T-helper 22 cell (primary cell): ENCODE data around the gene MOK.

Experiments used
- DNase-seq: peaks from one replicate; pipeline ENCODE4 v3.0.0-alpha.2; 2020; ENCODE audit warnings: low read depth

The MOK gene

DNA sequence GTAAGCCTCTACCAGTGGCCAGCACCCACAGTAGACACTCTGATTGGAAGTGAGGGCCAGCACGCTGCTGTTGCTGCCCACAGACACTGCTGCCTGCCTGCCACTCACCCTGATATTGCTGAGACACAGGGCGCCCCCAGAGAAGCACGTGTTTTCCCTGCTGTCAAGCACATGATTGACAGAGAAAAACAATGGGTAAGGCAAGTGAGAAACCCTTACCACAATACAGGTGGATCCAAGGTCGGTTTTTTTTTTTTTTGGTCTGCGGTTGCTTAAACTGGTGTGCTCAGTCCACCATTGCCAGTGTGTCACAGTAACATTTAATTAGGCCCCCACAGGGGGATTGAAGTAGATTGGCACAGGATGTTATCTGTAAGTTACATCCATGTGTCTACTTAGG, 99.4 kb downstream of the MOK start:
- DNase-seq = no peak

DNA sequence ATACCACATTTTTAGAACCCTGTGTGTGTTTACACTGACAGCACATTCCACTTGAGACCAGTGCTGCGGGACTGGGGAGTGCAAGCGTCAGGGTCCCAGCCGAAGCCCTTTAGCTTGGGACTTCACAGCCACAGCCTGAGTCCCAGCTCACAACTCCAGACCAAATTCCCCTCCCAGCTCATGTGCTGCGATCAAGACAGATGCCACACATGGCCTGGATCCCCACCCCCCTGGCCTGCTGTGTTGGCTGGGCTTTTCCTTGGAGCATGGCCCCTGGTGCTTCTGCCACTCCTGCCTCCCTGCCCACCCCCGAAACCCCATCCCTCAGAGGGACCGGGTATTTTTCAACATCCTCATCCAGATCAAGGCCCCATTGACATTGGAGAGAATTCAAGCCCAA, 101.6 kb downstream of the MOK start:
- no peak for DNase-seq

DNA sequence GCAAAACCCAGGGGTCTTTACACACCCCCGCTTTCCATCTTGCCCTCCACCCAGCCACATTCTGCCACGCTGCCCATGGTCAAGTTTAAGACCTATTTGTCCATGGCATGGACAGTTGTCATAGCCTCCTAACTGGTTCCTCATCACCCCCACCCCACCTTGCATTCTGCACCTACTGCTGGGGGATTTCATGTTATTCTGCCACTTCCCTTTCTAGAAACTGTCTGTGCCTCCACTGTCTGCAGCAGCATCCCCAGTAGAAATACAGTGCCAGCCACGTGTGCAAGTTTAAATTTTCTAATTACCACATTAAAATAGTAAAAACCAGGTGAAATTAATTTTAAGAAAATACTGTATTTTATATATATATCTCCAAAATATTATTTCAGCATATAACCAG, 102.0 kb downstream of the MOK start:
- DNase-seq = no peak

DNA sequence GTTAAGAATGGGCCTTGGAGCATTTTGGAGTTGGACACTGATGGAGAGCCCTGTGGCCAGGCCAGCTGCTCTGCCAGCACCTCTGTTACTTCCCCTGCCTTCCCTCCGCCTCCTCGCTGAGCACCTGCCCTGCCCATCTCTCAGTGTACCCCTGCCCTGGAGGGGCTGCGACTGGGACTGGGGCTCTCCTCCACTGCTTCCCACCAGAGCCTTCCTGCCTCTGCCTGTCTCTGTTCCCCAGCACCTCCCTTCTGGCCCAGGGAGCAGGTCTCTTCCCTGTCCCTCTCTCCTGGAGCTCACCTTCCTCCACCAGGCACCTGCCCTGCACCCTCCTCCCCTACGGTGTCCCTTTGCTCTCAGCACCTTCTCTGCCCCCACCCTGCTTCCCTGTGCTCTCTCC, 103.2 kb downstream of the MOK start:
- DNase-seq = no peak

DNA sequence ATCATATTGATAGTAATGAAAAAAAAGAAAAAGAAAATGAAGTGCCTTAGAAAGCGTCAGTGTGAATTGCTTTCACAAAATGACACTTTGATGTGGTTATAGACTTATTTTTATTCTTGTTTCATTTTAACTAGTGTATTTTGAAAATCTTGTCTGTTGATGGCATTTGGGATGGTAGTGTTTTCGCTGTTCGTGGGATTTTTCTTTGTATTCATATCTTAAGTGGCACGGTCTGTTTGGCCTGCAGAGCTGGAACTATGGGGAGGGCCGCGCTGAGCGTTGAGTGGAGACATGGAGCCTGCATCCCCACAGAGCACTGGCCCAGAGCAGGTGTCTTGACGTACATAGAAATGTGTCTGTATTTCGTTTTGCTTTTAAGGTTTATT, 103.6 kb downstream of the MOK start:
- DNase-seq = no peak

DNA sequence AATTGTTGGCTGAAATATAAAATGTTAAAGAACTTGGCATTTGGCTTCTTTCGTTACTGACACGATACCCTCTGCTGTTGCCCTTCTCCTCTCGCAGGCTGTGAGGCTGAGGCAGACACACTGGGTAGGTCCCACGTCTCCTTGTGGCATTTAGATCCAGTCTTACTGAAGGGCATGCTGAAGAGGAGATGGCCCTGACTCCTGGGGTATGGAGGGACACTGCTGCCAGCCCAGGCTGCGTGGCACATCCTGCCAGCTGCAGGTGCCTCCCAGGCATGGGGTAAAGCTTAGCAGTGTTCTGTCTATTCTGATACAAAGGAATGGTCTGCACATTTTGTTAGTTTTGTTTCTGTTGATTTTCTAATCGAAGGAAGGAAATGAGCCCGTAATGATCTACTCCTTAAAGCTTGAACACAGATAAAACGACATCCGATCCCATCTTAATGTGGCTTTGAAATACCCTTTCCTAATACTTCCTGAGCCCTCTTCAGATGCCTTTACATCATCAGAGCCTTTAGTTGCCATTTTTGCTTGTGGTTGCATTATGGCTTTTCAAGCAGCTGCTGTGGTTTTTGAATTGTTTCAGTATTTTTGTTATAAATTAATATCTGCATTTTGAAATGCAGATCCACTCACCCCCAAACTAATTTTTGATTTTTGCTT, 104.1 kb downstream of the MOK start:
- no peak for DNase-seq

DNA sequence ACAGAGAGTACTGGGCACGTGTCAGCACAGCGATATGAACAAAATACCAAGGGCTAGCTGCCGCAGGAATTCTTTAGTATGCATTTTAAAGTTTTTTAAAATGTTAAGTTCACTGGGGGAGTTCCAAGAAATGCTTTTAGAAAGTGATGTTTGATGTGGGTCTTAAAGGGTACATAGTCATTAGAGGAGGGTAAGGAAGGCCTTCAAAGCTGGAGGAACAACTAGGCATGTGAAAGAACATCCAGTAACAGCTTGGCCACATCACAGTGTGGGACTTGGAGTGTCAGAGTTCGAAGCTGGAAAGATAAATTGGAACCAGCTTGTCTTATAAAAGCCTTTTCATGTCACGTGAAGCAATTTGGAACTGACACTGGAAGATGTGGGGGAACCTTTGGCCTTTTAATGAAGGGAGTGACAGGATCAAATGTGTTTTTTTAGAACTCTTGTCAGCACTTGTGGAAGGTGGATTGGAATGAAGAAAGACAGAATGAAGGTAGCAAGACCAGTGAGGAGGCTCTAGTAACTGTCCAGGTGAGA, 107.6 kb downstream of the MOK start:
- DNase-seq = no peak

DNA sequence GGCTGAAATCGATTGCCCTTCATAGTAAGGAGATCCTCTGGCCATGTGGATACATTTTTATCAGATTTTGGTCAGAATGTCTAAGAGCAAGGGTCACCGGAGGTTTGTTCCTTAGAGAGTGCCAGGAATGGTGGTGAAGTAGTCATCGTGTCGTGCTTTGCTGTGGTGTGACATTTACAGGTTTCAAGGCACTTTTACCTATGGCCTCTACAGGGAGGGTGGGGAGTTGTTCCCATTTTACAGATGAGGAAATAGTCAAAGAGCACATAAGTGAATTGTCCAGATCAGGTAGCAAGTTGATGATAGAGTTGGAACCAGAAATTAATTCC, 108.1 kb downstream of the MOK start:
- DNase-seq = no peak

DNA sequence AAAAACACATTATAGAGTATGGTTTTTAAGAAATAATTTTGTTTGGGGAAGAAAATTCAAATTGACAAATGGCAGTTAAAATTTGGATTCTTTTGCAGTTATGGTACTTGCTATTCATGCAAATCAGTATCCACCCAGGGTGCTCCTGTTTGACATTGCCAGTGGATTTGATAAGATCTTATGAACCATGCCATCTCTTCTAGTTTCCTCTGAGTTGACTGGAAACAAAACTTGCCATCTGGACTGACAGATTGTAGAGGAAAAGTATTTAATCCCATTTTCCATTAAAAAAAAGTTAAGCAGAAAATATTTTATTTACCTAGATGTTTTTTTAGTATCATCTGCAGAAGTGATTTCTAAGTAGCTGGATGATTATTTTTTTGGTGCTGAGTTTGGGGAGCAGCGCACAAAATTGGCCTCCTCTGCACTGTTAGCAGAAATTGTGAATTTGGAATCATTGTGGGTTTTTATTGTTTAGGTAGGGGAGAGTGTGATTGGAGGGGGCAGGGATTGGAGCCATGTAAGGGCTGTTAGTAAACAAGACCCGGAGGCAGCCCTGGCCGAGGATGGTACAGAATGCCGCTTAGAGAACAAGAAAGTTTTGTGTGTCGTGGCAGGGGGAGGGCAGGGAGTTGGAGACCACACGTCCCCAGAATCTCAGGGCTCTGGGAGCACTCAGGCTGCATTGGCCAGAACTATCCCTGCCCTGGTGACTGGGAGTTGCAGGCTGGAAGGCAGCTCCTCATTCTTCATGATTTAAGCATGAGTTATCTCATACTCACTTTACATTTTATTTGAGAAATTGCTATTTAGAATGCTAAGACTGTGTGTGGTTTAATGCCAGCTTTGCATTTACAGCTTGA, 108.7 kb downstream of the MOK start:
- DNase-seq = no peak

DNA sequence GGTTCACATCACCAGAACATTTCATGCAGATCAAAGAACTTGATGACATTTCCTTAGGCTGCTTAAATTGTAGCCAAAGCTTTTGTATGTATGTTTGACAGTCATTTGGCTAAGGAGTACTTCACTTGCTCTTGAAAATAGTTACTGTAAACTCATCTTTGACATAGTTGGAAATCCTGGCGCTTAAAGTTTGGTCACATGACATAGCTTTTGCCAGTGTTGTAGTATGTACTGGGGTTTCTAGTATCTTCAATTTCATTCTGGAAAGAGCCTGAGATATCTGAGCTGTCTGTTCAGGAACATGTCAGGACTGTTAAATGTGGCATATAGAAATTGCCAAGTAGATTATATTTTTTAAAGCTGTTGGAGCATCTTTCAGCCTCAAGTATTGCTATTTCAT, 109.5 kb downstream of the MOK start:
- DNase-seq = no peak

DNA sequence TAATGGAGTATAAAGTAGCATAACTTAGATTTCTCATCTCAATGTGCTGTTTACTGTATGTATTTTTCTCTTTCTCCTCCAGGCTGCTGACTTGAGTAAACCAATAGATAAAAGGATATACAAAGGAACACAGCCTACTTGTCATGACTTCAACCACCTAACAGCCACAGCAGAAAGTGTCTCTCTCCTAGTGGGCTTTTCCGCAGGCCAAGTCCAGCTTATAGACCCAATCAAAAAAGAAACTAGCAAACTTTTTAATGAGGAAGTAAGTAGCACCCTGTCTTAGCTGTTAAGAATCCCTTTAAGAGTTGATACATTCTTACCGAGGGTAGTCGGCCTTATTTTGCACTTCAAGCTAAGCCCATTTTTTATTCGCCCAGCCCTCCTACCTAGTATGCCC, 110.1 kb downstream of the MOK start:
- no peak for DNase-seq

DNA sequence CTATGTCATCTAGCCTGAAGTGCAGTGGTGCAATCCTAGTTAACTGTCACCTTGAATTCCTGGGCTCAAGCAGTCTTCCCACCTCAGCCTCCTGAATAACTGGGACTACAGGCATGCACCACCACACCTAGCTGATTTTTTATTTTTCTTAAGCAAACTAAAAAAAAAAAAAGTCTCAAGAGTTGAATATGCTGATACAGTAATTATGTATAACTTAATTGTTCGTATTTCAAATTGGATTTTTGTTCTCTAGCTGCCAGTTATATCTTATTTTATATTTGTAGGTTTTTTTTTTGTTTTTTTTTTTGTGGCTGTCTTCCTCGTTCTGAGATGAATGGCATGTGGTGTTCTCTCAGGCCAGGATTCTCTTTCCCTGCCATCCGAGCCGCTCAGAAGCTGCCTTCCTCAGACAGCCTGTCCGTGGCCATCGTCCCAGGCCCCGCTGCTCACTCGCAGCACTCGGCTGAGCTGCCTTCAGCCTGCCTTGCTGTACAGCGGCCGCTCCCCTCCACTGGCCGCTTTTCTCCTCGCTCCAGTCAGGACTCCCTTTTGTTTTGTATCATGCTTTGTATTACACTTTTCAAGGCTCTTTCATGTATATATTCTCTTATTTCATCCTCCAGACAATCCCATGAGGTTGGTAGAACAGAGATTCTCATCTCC, 112.0 kb downstream of the MOK start:
- no peak for DNase-seq

DNA sequence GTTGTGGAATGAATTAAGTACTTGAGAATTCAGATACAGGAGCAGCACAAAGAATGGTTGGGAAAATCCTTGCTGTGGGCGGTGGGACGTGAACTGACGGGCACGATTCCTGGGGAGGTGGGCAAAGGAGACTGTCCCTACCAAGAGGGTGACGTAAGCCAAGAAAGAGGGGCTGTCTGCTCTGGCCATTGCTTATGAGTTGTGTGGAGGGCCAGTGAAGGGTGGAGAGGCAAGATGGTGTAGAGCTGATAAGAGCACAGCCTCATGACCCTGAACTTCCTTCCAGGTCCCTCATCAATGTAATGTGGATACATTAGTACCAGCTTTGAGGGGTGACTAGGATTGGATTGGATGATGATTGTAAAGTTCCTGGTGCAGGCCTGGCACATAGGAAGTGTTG, 115.1 kb downstream of the MOK start:
- no peak for DNase-seq

DNA sequence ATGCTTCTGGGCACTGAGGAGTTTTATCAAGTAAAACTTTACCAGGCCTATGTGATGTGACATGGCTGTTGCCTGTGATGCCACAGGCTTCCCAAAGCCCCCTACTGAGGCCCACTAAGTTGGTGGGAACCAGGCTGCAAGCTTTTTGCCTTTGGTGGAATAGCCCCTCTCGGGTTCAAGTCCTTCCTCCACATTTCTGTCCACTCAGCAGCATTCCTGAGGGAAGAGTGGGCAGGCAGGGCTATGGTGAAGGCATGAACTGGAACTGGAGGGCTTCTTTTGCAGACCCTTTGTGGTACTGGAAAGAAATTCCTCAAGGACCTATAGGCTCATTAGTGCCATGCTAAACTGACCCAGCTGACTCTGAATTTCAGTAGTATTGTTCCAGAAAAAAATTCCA, 116.8 kb downstream of the MOK start:
- DNase-seq = no peak

DNA sequence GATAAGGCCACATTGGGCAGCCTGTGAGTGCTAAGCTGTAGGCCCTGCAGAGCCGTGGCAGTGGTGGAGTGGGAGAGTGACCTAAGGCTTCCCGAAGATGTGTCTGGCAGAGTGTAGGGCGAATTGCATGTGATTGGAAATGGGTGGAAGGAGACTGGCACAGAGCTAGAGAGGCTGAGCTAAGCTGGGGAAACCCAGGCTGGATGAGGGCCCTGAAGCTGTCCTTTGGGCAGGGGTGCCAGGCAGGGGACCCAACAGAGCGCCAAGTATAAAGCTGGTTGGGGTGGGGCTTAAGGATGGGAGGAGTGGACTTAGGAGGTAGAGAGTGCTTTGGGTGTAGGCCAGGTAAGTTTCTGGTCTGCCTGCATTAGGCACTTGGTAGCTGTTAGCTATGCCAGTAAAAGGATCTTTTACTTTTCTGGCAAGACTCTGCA, 117.4 kb downstream of the MOK start:
- no peak for DNase-seq

DNA sequence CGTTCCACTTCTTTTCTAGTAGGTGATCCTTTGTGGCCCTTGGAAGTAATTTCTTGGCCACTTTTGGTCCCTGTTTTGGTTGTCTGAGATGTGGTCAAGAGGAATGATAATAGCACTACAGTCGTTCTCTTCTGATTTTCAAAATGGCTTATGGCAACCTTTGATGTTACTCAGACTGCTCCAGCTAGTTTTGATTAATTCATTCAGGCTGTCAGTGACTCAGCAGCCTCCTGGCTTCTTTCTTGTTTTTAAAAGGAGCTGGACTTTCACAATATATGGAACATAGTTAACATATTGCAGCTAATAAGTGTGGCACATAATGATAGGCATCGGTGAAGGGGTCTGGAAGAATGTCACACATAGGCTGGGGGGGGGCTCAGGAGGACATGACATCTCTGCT, 117.9 kb downstream of the MOK start:
- DNase-seq = no peak

DNA sequence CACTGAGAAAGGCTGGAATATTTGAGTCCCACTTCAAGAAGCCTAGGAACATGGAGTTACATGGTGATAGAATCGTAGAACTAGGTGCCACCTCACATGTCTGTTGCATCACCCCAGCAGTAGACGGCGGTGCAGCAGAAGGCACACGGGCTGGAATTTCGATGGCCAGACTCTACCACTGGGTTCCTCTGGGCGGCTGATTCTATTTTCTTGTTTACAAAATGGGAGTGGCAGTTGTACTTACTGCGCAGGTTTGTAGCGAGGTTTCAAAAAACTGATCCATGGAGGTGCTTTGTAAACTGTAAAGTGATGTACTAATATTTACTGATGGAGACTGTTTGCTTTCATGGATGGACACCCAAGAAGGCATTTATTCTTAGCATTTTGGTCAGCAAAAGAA, 119.6 kb downstream of the MOK start:
- no peak for DNase-seq

DNA sequence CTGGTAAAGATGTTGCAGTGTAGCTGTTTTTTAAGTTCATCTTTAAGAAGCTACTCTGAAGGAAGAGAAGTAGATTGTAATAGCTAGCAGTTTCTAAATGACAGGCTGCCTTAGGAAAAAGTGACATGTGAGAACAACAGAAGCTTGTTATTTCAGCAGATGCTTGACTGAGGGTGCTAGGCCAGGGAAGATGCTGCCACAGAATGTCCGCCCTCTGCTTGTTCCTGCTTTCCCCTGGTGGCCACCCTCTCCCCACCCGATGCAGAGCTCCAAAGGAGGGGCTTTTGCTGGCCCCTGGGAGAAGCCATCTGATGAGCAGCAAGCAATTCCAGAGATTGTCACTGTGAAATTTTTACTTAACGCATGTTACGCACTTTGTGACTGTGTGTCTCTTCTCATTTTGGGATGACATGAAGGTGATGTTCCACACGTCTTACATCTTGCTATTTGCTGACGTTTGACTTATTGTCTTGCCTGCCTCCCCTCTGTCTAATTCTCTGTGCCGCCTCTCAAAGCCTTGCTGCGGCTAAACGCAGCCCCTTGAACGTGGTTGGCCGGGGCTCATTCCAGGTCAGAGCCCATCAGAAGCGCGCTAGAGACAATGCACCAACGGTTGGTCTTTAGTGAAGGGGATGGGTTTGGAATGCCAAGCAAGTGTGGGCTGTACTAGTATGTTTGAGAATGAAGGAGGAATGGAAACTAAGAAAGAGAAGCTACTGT, 120.5 kb downstream of the MOK start:
- no peak for DNase-seq

DNA sequence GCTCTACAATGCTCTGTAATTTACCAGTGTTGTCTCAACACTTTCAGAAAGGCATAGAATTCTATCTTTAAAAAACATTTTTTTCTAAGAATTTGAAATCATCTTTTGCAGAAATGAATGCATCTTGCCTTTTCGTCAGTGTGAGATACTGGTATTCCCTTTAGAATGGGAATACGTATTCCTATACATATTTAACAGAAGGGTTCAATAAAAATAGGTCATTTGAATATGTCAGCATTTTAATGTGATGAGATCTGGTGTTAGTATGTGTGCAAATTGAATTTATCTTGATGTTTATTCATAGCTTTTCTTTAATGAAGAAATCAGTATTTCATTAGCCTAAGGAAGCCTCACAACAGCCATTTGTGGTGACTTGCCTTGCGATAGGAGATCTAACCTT, 121.1 kb downstream of the MOK start:
- no peak for DNase-seq

DNA sequence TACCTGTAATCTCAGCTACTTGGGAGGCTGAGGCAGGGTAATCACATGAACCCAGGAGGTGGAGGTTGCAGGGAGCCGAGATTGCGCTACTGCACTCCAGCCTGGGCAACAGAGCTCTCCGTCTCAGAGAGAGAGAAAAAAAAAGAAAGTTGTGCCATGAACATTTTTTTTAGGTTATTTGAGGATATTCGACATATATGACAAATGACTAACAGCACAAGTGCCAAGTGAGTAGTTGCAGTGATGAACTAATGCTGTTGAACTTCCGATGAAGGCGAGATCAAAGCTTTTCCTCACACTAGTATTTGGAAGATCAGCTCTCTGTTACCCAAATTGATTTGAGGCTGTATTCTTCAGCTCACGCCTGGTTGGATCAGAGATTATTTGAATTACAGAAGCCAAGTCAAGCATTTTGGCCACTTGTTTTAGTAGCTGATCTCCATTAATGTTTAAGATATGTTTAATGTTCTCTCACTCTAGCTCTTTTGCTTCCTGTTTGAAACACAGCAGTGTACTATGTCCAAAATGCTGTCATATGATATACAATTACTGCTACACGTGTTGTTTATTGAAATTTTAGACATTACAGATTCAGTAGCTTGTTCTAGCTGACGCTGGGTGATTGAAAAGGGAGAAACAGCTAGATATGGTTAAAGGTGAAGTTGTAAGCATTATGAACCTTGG, 121.9 kb downstream of the MOK start:
- DNase-seq = no peak

DNA sequence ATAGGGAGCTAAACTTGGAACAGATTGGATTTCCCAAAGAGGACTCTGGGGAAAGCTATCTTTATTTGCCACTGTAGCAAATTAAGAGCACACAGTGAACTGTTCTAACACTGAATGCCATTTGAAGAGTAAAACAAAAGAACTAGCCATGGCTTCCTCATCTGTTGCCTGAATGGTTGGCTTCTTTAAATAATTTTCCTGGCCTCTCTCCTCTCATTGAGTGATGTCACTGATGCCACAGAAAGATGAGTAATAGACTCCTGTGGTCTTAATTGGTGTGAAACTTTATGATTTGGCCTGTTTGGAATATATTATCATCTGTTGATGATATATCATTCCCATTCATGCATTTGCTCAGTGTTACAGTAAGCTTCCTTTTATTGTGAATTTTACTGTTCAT, 122.8 kb downstream of the MOK start:
- DNase-seq = no peak

DNA sequence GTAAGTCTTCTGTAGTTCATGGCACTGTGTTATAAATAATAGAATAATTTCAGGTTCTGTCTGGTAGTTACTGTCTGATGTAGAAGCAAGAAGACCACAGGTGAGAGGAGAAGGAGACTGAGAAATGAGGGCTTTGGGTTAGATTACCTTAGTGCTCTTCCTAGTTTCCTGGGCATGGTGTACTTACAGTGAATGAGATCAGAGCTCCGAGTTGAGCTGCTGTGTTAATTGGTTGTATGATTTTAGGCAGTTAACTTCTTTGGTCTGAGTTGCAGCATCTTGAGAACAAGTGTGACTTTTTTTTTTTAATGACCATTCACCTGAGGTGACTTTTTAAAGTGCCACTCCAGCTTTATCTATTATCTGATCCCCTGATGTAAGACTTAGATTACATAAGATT, 123.8 kb downstream of the MOK start:
- DNase-seq = no peak
